Measurements from ENCODE around the gene PAPOLG.
"Not testable (repeated sequence)": the region's sequence is repeated elsewhere in the genome, so short reads cannot be mapped to it uniquely, and the experiment has no call there.

PAPOLG gene

GRCh38 chr2:60775048-60775639 is 19.1 kb downstream of the PAPOLG start:
- no peak for DNase-seq

GRCh38 chr2:60778352-60778751 is 22.3 kb downstream of the PAPOLG start:
- DNase-seq = no peak

GRCh38 chr2:60779426-60779825 is 23.4 kb downstream of the PAPOLG start:
- no peak for DNase-seq

GRCh38 chr2:60780721-60781120 is 24.7 kb downstream of the PAPOLG start:
- no peak for DNase-seq

GRCh38 chr2:60793169-60793568 is 37.1 kb downstream of the PAPOLG start:
- no peak for DNase-seq

GRCh38 chr2:60794271-60794863 is 38.3 kb downstream of the PAPOLG start:
- DNase-seq = no peak

- DNase-seq = no peak
Observed at GRCh38 chr2:60796573-60797509, 40.8 kb downstream of the PAPOLG start.

GRCh38 chr2:60804473-60804872 is 48.4 kb downstream of the PAPOLG start:
- no peak for DNase-seq

GRCh38 chr2:60806595-60806987 is 50.5 kb downstream of the PAPOLG start:
- no peak for DNase-seq

- DNase-seq = no peak
Observed at GRCh38 chr2:60806988-60807681, 51.1 kb downstream of the PAPOLG start.

- no peak for DNase-seq
Observed at GRCh38 chr2:60808330-60808801, 52.3 kb downstream of the PAPOLG start.

- no peak for DNase-seq
Observed at GRCh38 chr2:60811491-60812375, 55.7 kb downstream of the PAPOLG start.

- not testable (repeated sequence) for DNase-seq
Observed at GRCh38 chr2:60817191-60817590, 61.1 kb downstream of the PAPOLG start.

GRCh38 chr2:60818272-60818671 is 62.2 kb downstream of the PAPOLG start:
- no peak for DNase-seq

- peak; percentile 70 for DNase-seq
Observed at GRCh38 chr2:60819155-60819862, 63.2 kb downstream of the PAPOLG start.

- DNase-seq = no peak
Observed at GRCh38 chr2:60819936-60820335, 63.9 kb downstream of the PAPOLG start.

- DNase-seq = no peak
Observed at GRCh38 chr2:60820416-60821132, 64.5 kb downstream of the PAPOLG start.

GRCh38 chr2:60821133-60821469 is 65.0 kb downstream of the PAPOLG start:
- no peak for DNase-seq

GRCh38 chr2:60821587-60822302 is 65.7 kb downstream of the PAPOLG start:
- no peak for DNase-seq

- no peak for DNase-seq
Observed at GRCh38 chr2:60822987-60823386, 66.9 kb downstream of the PAPOLG start.

Data from effector CD8-positive, alpha-beta T cell (primary cell).